Activated T-helper 1 cell treated with Interleukin-2 at 50 U/mL for 16 hours (primary cell): ENCODE results near the gene GGTLC2.
"Not testable (repeated sequence)": the region's sequence is repeated elsewhere in the genome, so short reads cannot be mapped to it uniquely, and the experiment has no call there.

Experiments used
- DNase-seq: peaks from one replicate; pipeline ENCODE4 v3.0.0-alpha.2; 2020; ENCODE audit warnings: low read depth

GGTLC2 gene

DNA sequence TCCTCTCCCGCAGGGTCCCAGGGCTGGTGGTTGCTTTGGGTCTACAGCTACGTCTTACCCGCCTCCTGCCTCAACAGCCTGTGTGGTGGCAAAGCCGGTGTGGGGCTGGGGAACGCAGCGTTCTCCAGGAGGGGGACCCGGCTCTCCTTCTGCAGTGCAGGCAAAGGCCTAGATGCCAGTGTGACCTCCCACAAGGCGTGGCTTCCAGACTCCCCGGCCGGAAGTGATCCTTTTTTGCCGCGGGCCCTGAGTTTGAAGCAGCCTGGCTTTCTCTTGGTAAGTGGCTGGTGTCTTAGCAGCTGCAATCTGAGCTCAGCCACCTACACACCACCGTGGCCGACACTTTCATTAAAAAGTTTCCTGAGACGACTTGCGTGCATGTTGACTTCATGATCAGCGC is 6.1 kb upstream of the GGTLC2 start:
- not testable (repeated sequence) for DNase-seq

DNA sequence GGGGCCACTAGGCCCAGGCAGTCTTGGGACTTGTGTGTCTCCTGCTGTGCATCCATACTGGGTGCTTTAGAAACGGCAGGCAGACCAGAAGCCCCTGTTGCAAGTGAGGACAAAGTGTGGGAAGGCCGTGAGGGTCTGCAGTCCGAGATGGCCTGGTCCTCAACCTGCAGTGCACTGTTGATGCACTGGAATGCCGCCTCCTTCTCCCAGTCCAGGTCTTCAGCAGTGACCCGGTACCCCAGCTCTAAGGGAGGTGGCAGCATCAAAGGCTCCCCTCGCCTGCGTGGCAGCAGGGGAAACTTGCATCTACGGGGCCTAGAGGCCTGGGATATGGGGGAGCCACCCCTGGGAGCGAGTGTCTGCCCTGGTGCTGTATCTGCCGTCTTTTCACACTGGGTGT is 2.2 kb upstream of the GGTLC2 start:
- DNase-seq, result not testable (repeated sequence)

DNA sequence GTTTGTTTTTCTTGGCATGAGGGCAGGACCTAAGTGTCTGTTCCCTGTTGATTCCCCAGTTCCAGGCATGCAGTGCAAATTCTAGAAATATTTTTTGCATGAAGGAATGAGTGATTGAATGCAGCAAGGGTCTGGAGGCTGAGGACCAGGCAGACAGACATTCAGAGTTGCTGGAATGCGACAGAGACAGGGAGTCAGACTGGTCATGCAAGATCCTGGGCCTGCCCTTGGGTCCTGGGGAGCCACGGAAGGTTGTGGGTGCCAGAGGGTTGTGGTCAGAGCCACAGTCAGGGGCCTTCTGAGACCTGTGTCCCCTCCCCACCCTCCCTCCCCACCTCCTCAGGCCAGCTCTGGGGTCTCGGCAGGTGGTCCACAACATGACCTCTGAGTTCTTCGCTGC is 1.6 kb downstream of the GGTLC2 start:
- not testable (repeated sequence) for DNase-seq

DNA sequence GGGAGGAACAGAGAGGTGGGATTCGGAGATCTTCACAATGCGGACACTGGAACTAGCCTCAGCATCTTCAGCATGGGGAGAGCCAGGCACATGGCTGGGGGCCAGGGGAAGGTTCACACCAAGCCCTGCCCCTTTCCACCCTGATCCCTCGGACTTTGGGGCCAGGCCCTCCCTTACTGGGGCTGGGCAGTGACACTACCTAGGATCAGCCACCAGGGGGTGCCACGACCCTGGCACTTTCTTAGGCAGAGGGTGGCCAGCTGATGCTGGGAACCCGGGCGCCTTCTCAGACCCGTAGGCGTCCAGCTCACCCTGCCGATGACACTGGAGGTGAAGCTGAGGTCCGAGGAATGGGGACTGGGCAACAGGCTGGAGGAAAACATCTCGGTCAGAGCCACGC is 3.5 kb downstream of the GGTLC2 start:
- not testable (repeated sequence) for DNase-seq

DNA sequence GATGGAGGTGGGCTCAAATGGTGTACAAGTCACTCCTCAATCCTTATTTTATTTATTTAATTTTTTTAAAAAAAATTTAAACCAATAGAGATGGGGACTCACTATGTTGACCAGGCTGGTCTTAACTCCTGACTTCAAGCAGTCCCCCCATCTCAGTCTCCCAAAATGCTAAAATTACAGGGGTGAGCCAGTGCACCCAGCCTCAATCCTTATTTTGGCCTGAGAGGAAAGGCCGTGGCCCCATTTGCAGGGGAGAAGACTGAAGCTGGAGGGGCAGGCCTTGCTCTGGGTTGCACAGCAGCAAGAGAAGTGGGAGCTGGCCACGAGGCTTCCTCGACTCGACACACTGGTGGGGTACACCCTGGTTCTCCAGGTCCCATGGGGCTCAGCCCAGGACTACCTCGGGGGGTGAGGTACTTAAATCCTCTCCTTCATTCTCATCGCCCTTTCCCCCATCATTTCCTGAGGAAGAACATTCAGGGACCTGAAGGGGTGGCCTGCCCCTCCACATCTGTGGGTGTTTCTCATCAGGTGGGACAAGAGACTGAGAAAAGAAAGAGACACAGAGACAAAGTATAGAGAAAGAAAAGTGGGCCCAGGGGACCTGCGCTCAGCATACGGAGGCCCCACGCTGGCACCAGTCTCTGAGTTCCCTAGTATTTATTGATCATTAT is 4.6 kb downstream of the GGTLC2 start:
- not testable (repeated sequence) for DNase-seq

DNA sequence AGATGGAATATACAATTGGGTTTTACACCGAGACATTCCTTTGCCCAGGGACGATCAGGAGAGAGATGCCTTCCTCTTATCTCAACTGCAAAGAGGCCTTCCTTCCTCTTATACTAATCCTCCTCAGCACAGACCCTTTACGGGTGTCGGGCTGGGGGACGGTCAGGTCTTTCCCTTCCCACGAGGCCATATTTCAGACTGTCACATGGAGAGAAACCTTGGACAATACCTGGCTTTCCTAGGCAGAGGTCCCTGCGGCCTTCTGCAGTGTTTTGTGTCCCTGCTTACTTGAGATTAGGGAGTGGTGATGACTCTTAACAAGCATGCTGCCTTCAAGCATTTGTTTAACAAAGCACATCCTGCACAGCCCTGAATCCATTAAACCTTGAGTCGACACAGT is 5.3 kb downstream of the GGTLC2 start:
- not testable (repeated sequence) for DNase-seq

DNA sequence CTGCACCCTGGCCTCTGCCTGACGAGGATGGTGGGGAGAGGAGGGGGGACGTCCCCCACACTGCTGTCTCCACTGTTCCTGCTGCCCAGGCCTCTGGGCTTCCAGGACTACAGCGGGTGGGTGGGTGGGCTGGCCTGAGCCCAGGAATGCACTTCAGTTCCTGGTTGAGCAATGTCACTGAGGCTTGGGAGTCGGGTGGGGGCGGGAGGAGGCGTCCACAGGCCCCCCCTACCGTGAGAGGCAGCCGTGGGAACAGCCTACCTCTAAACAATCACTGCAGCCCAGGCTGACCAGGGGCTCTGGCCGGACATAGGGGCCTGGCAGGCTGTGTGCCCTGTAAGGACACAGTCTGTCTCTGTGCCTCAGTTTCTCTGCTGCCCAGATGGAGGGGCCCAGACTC is 6.0 kb downstream of the GGTLC2 start:
- DNase-seq, result not testable (repeated sequence)

DNA sequence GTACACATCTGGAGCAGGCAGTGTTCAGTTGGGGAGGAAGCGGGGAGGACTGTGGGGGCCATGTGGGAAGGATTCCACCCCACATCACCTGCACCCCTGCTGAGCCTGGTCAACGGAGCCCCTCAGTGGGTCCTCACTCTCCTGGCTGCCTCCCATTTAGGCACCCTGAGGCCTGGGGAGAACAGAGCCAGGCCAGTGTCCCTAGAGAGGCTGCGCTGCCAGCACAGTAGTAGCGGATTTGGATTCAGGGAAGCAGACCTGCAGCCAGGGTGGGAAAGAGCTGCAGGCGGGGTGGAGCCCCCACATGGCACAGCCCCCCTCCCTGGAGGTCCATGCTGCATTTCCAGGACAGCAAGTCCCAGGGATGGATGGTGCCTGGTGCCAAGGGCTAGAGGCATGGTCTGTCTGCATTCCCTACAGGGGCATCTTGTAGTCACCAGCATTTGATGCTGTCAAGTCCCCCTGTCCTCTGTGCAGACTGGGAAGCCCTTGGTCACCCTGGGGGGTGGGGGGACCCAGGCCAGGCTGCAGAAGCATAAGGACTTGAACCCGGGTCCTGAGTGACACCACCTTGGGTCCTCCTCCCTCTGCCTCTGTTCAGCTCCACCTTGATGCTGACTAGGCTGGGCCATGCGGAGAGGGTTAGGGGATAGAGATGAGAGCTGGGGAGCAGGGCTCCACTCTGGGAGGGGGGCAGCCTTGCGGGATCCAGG is 6.5 kb downstream of the GGTLC2 start:
- DNase-seq, result not testable (repeated sequence)

DNA sequence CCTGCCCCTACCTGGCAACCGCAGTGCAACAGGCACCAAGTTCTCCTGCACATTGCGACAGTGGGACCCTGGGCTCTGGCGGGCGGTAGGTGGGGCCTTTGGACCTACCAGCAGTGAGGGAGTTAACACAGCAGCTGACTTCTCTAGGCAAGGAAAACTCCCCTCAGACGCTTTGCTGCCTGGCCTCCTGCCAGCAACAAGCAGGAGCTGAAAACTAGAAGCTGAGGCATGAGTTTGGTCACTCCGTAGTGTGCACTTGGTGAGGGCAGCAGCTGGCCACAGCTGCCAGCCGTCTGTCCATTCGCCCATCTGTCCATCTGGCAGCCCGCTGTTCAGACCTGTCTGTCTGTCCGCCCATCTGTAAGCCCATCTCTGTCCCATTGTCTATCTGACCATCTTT is 7.2 kb downstream of the GGTLC2 start:
- DNase-seq, result not testable (repeated sequence)

DNA sequence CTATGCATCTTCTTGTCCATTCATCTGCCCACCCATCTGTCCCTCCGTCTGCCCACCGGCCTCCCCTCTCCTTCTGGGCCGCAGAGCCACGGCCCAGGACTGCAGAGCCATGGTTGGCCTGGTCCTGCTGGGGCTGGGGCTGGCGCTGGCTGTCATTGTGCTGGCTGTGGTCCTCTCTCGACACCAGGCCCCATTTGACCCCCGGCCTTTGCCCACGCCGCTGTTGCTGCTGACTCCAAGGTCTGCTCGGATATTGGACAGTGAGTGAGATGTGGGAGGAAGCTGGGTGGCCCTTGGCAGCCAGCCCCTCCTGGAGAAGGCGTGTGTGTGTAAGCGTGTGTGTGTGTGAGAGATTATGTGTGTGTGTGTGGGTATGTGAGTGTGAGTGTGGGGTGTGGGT is 7.7 kb downstream of the GGTLC2 start:
- not testable (repeated sequence) for DNase-seq

DNA sequence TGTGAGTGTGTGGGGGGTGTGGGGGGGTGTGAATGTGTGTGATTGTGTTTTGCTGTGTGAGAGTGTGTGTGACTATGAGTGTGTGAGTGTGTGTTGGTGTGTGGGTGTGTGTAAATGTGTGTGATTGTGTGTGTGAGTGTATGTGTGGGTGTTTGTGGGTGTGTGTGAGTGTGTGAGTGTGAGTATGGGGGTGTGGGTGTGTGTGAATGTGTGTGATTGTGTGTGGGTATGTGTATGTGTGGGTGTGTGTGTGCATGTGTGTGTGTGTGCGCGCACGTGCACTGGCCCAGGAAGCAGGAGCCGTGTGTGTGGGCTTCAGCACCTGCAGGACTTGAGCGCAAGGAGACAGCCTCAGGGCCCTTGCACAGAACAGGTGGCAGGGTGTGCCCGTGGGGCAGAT is 8.2 kb downstream of the GGTLC2 start:
- DNase-seq, result not testable (repeated sequence)

DNA sequence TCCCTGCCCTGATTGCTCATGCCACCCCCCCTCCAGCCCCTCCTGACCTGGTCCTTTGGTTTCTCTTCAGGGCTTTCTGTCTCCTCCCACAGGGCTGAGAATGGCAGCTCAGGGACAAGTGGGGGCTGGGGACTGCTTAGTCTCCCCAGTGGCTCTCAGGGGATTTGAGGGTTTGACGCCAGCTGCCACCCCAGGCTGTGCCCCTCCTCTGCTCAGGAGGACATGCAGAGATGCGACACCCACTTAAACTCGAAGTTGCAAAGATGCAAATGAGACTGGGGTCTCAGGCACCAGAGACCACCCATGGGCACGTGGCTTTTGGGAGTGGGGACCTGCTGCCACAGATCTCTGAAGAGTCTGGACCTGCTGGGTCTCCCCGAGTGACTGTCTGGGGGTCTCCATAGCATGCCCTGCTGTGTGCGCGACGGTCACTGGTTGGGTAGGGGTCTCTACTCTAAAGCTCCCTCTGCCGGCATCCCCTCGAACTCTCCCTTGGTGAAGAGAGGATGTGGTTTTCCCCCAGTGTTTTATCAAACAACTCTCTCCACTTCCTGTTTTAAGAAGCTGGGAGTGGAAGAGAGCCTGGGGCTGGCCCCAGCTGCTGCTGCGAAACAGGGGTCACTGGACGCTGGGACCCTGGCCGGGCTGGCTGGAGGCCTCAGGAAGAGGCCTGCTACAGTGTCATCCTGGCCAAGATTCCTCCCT is 9.4 kb downstream of the GGTLC2 start:
- DNase-seq, result not testable (repeated sequence)

DNA sequence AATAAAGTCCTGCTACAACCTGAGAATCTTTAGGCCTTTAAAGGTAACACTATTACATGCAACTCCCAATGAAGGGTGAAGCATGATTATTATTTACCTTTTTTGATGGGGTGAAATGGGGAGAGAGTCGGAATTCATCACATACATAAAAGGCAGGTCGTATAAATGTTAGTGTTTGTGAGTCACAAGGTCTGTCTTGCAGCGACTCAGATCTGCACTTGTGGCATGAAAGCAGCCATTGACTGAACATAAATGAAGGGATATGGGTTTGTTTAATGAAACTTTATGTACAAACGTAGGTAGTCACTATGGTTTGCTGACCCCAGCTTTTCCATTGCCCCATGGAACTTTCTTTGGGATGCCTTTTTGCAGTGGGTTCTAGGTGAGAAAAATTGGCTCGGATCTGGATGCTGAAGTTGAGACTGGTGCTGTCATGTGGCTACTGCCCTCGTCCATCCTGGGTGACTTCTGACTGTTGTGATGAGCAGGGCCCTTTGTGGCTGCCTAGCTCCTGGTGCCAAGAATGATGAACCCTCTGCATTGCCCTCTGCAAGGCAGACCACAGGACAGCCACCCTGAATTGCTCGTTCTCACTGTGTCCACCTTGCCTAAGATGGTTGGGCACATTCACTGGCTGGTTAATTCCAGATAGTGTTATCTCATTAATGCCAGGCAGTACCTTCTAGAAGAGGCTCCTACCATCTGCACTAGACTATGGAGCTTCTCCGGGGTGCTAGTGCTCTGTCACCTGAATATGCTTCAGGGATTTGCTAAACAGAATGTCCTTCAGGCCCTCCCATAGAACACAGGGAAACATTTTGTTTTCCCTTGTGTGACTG is 11.3 kb downstream of the GGTLC2 start:
- DNase-seq, result no peak

DNA sequence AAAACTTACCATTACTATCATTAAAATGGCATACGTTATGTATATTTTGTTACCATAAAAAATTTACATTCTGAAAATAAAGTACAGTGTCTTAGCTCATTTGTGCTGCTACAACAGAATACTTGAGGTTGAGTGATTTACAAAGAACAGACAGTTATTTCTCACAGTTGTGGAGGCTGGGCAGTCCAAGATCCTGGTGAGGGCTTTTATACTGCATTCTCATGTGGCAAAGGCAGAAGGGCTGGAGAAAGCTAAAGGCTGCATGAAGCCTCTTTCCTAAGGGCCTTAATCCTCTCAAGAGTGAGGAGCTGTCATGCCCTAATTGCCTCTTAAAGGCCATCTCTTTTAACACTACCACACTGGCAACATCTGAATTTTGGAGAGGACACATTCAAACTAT is 13.3 kb downstream of the GGTLC2 start:
- no peak for DNase-seq

DNA sequence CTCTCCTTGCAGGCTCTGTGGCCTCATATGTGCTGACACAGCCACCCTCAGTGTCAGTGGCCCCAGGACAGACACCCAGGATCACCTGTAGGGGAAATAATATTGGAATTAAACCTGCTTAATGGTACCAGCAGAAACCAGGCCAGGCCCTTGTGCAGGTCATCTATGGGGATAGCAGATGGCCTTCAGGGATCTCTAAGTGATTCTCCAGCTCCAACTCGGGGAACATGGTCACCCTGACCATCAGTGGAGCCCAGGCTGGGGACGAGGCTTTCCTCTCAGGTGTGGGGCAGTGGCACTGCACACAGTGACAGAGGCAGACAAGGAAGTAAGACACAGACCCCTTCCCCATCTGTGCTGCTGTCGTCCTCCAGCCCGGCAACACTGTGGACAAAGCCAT is 16.9 kb downstream of the GGTLC2 start:
- DNase-seq, result no peak

DNA sequence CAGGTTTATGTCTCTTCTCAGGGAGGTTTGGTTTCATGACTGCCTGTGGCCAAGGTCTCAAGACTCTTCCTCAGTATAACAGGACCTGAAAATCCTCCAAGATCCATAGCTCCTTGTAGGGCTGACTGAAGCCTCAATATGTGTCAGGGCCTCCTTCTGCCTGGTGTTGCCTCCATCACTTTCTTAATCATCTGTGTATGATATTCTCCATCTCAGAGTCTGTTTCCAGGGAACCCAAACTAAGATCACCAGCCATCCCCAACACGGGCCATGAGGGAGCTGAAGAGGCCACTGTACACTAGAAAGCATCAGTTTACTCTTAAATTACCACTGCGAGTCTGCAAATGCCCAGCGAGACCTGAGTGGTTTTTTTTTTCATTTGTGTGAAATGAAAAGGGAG is 17.7 kb downstream of the GGTLC2 start:
- no peak for DNase-seq

DNA sequence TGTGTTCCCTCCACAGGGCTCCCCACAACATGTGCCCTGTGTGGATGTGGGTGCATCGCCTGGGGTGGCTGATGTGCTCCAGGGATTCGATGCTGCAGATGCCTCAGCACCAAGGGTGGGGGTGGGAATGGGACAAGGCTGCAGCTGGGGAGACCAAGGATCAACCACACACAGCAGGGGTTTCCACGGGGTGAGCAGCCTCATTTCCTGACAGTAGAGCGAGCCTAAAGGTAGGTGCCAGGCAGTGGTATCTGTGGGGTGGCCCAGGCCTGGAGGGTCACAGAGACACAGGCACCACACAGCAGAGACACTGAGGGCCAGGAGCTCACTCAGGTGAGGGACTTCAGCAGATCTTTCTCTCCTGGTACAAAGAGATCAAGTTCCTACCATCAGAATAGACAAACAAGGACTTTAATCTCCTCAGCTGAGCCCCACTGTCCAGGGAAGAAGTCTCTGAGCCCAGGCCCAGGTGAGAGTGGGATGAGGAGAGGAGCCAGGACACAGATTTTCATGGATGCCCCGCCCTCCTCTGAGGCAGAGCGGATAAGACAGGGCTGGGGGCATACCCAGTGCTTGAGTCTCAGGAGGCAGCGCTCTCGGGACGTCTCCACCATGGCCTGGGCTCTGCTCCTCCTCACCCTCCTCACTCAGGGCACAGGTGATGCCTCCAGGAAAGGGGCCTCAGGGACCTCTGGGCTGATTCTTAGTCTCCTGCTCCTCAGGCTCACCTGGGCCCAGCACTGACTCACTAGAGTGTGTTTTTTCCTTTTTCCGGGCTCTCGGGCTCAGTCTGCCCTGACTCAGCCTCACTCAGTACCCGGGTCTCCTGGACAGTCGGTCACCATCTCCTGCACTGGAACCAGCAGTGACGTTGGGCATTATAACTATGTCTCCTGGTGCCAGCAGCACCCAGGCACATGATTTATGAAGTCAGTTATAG is 19.7 kb downstream of the GGTLC2 start:
- no peak for DNase-seq

DNA sequence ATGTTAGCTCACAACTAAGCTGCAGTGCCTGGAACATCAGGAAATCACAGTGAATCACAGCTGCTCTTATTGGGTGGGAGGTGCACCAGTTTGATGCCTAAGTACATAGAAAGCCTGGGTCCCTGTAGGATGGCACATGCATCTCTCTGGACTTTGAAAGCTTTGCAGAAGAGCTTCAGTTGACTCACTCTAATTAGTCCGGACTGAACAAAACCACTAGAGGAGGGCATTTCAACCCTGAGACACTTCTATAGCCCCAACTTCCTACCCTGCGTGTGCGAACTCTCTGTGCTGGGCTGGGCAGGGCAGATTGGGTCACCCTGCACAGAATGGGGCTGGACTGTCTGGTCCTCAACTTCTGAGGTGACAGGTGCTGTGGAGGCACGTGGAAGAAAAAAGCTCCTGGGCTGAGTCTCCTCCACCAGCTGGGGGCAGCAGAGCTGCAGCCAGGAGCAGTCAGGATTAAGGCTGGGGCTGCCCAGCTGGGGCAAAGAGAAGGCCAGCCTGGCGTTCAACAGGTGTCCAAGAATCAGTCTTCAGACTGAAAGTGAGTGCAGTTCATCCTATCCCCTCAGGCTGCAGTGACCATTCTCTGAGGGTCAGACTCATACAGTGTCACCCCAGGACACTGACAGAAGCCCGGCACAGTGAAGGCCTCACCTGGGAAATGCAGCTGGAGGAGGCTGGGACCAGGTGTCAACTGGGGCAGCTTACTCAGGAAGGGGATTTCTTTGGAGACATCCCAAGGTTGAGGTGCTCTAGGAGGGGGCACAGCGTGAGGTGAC is 22.1 kb downstream of the GGTLC2 start:
- DNase-seq, result no peak

DNA sequence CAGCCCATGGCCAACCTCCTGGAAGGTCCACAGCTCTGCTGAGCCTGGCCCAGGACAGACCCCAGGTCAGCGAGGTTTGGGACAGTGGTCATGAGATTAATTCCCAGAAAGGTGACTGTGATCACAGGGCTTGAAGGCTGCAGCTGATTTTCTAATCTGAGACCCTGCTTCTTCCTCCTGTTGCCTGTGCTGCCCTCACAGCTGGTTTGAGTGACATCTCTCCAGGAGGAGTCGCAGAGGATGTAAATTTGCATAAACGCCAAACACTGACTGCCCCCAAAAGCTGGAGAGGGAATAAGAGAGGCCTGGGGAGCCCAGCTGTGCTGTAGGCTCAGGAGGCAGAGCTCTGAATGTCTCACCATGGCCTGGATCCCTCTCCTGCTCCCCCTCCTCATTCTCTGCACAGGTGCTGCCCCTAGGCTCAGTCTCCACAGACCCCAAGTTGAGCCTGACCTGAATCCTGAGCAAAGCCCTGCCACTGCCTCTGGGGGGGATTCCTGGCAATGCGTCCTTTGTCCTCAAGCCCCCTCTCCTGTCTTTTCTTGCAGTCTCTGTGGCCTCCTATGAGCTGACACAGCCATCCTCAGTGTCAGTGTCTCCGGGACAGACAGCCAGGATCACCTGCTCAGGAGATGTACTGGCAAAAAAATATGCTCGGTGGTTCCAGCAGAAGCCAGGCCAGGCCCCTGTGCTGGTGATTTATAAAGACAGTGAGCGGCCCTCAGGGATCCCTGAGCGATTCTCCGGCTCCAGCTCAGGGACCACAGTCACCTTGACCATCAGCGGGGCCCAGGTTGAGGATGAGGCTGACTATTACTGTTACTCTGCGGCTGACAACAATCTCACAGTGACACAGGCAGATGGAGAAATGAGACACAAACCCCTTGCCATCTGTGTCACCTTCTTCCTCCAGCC is 23.8 kb downstream of the GGTLC2 start:
- no peak for DNase-seq
